GM18511 (cell line): ENCODE data around the gene CDKN2A.

Source experiments
- ATAC-seq: cut with Tn5 transposase; IDR thresholded peaks from one replicate; pipeline ENCODE4 v1.9.1; 2021; ENCODE audit warnings: mild to moderate bottlenecking, moderate library complexity; ENCODE audit not compliant: unreplicated experiment

The CDKN2A gene

DNA sequence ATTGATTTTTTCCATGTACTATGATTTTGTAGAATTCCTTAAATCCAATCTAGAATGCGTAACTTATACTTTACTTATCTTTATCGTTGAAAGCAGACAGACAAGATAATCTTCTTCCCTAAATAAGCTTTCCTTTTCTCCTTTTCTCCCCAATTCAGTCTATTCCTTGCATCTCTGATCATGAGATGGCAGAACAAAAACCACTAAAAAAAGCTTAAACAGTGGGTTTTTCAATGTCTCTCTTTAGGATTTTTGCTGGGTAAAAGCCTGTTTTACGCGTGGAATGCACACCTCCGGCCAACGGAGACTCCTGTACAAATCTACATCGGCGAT, 14.2 kb upstream of the CDKN2A start:
- ATAC-seq = no peak

DNA sequence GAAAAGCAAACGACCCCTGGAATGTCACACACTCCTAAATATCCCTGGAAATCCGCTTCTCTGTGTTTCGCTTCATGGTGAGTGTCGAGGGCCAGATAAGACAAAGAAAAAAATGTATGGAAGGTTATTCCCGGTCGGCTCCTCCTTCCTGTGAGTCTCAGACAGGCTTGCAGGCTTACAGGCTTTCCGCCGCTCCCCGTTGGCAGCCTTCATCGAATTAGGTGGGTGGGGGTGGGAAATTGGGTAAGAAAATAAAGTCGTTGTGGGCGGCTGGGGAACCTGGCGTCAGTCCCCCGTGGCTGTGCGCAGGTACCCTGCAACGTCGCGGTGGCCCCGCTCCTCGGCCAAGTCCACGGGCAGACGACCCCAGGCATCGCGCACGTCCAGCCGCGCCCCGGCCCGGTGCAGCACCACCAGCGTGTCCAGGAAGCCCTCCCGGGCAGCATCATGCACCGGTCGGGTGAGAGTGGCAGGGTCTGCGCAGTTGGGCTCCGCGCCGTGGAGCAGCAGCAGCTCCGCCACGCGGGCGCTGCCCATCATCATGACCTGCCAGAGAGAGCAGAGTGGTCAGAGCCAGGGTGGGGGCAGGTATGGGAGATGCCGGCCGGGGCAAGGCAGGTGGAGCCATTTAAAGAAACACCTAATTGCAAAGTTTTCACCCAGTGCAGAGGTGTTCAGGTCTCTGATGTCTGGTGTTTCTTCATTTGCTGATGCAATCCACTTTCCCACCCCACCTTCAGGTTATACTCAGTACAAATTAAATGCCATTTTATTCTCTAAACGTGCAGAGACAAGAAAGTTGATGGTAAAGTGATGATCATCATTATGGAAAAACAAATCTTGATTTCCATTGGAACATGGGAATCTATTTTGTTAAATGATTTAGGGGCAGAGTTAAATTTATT, 11.8 kb upstream of the CDKN2A start:
- no peak for ATAC-seq

DNA sequence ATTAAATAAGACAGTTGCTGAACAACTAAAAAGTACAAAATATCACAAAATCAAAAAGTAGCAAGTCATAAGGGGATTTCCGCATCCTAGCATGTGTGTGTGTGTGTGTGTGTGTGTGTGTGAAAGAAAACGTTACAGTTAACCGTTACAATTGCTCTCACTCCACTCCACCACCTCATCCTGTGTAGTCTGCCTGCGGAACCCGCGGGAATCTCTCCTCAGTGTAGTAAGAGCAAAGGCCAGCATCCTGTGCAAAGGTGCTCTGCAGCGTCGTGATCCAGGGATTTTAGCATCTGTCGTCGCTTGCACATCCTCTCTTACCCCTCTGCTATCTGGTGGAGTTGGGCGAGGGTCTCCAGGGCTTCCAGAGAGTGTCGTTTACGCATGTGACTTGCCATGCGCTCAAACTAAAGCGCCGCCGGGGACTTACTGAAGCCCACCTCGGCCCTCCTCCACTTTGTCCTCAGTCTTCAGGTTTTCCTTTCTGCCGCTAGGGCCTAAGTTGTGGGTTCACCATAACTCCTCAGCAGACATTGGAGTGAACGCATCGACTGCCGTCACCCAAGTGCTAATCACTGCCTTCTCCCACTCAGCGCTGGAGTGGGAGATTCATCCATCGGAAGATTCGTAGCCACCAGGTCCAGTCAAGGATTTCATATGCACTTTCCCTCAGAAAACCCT, 11.0 kb upstream of the CDKN2A start:
- ATAC-seq = no peak

GRCh38 chr9:22002038-22002437, 7.8 kb upstream of the CDKN2A start:
- ATAC-seq = no peak

DNA sequence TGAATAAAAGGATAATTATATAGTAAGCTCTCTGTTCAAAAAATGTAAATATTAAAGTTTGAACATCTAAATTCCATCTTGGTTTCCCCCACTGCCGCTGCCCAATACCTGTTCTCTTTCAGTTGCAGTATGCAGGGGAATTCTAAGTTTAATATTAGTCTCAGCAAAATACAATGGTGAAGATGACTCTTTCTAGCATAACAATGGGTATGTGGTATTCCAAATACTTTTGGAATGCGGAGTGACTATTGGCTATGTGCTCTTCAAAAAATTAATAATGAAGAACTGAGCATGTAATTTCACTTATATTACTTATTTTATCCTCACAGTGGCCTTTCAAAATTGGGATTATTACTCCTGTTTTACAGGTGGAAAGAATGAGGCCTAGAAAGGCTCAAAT, 3.8 kb upstream of the CDKN2A start:
- no peak for ATAC-seq

- ATAC-seq = no peak
These were observed 3.3 kb upstream of the CDKN2A start for GRCh38 chr9:21997480-21997879.

DNA sequence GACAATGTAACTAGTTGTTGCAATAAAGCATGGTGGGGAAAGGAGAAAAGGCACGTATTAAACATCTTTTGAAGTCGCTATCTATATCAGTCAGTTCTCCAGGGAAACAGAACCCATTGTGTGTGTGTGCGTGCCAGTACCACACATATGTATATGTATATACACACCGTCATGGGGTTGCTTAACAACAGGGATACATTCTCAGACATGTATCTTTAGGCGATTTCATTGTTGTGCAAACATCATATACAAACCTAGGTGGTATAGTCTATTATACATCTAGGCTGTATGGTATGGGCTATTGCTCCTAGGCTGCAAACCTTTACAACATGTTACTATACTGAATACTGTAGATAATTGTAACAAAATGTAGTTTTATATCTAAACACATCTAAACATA, 2.7 kb upstream of the CDKN2A start:
- no peak for ATAC-seq

DNA sequence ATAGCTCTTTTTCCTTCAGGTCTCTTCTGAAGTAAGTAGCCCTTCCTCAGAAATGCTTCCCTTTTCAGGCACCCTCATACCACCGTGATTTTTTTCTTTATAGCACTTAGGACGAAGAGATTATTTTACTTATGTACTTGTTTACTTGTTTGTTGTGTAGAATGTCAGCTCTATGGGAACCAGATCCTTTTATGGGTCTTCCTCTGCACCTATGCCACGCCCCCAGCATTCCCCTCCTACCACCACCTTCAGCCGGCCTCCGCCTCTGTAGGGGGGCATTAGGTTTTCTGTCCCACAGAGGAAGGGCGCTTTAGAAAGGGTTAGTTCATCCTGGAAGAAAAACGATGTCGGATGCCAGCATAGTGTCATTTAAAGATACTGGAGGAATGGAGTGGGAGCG, 2.2 kb upstream of the CDKN2A start:
- no peak for ATAC-seq

GRCh38 chr9:21995666-21996398, 1.6 kb upstream of the CDKN2A start:
- ATAC-seq = peak; percentile 31

- ATAC-seq = peak; percentile 89
These were observed 944 bp upstream of the CDKN2A start for GRCh38 chr9:21995006-21995665.

- ATAC-seq = peak; percentile 58
These were observed 389 bp upstream of the CDKN2A start, which contains the start of gene CDKN2B-AS1 for GRCh38 chr9:21994556-21995005. Gene CDKN2B-AS1 (plus strand): TSS chr9:21994791.

- ATAC-seq = no peak
These were observed 1.2 kb downstream of the CDKN2A start for GRCh38 chr9:21993007-21993406.

GRCh38 chr9:21991072-21991959, 2.9 kb downstream of the CDKN2A start:
- ATAC-seq = no peak

DNA sequence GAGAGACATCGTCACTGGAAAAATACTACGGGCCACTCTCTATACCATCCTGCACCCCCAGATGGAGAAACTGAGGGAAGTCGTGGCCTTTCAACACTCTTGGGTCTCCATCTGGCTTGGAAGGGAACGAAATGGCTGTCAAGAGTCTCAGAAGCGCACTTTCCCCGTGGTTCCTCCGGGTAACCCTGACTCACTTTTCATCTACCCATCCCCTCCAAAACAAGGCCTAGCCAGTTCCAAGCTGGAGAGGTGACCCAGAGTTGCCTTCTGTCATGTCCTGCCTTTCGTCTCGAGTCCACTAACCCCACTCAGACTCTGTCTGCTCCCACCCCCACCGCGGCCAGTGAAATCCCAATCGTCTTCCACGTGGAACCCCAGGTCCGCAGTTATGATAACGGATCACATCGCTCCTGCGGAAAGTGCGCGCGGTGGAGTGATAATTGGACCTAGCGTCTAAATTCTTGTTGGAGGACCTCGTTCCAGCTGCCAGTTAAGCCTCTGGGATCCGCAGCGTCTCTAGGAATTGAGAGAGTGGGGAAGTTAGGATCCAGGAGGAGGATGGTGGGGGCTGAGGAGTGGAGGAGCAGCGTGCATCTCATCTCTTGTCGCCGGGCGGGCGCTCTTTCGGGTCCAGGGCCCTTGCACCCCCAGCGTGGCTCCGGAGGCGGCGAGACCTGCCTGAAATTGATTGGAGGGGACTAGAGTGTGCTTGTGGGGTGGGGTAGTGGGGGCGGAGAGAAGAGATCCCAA, 4.6 kb downstream of the CDKN2A start:
- ATAC-seq = no peak

GRCh38 chr9:21988056-21988990, 5.9 kb downstream of the CDKN2A start:
- ATAC-seq = no peak

- peak; percentile 79 for ATAC-seq
These were observed 8.1 kb downstream of the CDKN2A start for GRCh38 chr9:21985964-21986667.

- ATAC-seq = no peak
These were observed 10.1 kb downstream of the CDKN2A start for GRCh38 chr9:21984101-21984500.

DNA sequence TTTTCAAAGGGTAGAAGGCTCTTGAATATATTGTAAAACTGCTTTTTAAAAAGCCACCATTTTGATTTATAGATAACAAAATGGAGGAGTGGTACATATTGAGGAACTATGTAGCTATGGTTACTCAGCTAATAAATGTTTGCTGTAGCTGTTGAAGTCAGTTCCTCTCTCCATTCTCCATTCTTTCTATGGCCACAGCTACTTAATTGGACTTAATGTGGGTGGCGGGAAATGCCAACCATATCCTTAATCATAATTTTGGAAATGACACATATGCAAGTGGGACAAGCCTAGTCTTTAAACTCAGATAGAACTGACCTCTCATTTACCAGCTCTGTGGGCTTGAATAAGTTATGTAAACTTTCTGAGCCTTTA, 10.6 kb downstream of the CDKN2A start:
- no peak for ATAC-seq
